ENCODE results near the gene CFAP58.

CFAP58 gene

DNA sequence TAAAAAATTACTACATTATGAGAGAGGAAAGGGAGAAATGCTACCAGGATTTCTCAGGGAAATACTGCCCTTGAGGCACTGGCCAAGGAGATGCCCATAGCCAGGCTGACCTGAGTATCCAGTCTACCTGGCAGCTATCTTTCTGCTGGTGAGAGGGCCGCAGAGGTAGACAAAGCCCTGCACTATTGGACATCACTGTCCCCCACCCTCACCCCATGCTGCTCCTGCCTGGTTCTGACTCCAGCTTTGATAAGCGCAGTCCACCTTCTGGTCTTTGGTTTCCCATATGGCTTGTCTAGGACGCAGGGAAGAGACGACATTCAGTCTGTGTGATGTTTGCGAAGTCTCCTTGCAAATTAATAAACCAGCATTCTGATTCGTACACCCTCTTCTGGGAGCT lies 19.1 kb upstream of the CFAP58 start:
- DNase-seq (ENCODE audit: low read depth in 2 of 2) = no peak

- no peak for DNase-seq (ENCODE audit: low read depth in 2 of 2)
Measured at GRCh38 chr10:104334965-104335650, 18.5 kb upstream of the CFAP58 start.

DNA sequence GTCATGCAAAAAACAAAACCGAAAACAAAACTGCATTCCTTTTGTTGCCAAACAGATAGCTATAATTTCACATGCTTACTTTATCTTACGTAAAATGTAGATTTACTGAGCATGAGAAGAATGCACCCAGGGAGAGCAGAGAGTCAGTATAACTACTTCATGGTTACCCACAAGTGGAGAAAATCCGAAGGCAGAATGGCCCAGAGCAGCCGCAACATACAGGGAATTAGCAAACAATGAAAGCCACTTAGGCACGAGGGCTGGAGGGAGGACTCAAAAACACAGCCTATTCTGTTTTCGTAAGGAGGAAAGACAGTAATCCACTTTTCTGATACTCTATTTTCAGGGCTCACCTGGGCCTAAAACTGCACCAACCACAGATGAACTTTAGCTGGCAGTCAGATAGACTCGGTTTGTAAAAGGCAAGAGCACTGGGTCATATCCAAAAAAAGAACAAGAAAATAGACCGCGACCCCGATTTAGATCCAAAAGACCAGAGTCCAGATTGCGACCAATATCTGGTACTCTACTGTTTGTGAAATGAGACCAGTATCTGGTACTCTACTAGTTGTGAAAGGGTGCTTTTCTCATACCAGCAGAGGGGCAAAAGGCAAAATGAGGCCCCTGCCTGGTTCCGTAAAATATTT lies 16.7 kb upstream of the CFAP58 start:
- no peak for DNase-seq (ENCODE audit: low read depth in 2 of 2)

DNA sequence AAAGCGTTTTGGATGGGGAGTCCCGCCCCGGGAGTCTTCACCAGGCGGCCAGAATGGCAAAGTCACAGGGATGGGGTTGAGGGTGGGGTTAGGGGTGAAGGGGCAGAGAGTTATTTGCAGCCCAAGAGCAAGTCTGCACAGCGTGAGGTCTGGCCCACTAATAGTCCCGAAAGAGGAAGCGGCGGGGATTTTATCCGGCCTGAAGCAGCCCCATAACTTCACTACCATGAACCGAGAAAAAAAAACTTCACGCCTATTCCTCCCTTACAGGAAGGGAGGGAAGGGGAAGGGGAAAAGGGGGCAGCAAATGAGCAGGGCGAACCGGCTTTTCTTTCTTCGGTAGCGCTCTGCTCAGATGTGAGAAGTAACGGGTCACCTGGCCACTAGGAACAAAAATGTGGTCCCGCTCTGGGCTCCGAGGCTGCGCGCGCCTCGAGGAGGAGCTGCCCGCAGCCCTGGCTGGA lies 16.1 kb upstream of the CFAP58 start:
- no peak for DNase-seq (ENCODE audit: low read depth in 2 of 2)

DNA sequence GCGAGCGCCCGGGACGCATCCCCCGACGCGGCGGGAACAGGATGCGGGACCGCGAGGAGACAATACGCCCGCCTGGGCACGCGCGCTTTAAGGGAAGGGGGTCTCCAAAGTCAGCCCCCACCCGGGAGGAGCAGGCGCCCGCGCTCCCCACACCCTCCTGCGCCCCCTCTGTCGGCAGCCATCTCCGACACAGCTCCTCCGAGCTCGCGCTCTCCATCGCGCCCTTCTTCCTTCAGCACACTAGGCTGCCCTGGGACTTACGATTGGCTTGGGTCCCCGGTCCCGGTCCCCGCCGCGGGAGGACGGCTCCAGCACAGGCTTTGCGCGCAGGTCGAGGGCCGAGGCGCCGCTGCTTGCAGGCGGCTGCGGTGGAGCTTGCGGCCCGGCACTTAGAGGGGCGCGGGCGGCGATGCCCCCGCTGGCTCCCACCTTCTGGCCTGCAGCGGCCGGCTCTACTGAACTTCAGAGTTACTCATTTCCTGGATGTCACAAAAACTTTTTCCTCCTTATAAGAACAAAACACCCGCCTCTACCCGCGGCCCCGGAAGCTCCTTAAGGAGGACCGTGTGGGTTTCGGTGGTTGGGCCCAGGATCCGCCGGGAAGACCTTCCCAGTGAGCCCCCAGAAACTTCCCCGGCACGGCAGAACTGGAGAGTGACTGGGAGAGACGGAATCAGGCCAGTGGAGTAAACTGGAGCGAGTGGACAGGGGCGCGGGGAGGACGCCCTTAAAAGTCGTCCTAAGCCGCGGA lies 15.5 kb upstream of the CFAP58 start, which contains the start of gene ITPRIP:
Gene ITPRIP (minus strand): TSS at position 481 of the 751 bp plus-strand sequence. CDS start 22,414 bp downstream, outside the sequence.
- peak in 1 of 2 donors; percentile 49 for DNase-seq (ENCODE audit: low read depth in 2 of 2)

DNA sequence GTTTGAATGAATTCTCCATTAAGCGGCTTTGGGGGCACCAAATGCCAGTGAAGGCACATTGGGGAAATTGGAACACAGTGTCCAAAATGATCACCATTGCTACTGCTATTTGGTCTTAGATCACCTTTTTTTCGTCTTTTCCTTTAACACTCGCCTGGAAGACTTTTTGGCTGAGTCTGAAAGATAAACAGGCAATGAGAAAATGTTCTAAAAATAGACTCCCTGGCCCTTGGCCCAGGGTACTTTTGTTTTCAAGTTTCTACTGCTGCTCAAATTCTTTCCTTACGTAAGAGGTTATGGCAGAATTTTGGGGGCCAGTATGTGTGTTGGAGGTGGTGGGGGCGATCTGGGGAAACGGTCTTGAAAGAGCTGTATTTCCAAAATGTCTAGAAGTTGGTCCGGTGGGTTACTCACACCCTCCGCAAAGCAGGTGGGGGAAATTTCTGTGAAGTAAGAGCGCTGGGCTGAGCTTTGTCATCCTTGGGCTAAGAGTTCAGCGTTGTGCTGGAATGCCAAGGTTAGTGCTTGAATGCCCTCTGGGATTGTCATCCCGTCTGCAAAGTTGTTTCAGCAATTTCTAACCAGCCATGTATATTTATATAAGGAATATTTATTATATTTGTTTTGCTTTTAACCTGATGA lies 14.0 kb upstream of the CFAP58 start:
- DNase-seq (ENCODE audit: low read depth in 2 of 2) = no peak

GRCh38 chr10:104340111-104340526 lies 13.5 kb upstream of the CFAP58 start:
- DNase-seq (ENCODE audit: low read depth in 2 of 2) = no peak

- no peak for DNase-seq (ENCODE audit: low read depth in 2 of 2)
Measured at GRCh38 chr10:104340641-104341040, 13.0 kb upstream of the CFAP58 start.

- DNase-seq (ENCODE audit: low read depth in 2 of 2) = no peak
Measured at GRCh38 chr10:104342941-104343411, 10.7 kb upstream of the CFAP58 start.

GRCh38 chr10:104344219-104344618 lies 9.4 kb upstream of the CFAP58 start:
- no peak for DNase-seq (ENCODE audit: low read depth in 2 of 2)

GRCh38 chr10:104345515-104345914 lies 8.1 kb upstream of the CFAP58 start:
- no peak for DNase-seq (ENCODE audit: low read depth in 2 of 2)

GRCh38 chr10:104345941-104346340 lies 7.7 kb upstream of the CFAP58 start:
- no peak for DNase-seq (ENCODE audit: low read depth in 2 of 2)

GRCh38 chr10:104347295-104348045 lies 6.2 kb upstream of the CFAP58 start:
- DNase-seq (ENCODE audit: low read depth in 2 of 2) = no peak

- no peak for DNase-seq (ENCODE audit: low read depth in 2 of 2)
Measured at GRCh38 chr10:104348601-104349000, 5.0 kb upstream of the CFAP58 start.

GRCh38 chr10:104349623-104350126 lies 4.0 kb upstream of the CFAP58 start:
- DNase-seq (ENCODE audit: low read depth in 2 of 2) = no peak

DNA sequence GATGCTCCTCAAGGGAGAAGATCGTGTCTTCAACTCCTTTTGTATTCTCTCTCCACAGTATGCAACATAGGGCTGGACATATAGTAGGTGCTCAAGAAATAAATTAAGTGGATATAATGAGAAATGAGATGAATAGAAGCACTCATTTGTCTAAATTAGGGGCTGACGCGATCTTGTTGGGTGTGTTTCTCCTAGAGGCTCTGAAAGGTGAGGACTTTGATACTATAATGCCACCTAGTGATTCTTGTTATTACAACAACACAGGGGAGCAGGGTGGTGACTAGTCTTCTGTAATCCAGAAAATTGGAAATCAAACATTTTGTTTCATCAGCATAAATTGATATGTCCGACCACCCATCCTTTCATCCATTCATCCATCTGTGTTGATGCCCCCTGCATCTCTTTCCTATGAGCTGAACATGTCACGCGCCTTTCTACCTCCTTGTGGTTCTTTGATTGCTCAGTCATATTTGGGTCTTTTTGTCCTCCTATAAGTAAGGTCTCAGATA lies 3.5 kb upstream of the CFAP58 start:
- DNase-seq (ENCODE audit: low read depth in 2 of 2) = no peak

GRCh38 chr10:104351061-104351702 lies 2.5 kb upstream of the CFAP58 start:
- DNase-seq (ENCODE audit: low read depth in 2 of 2) = no peak

GRCh38 chr10:104351919-104352318 lies 1.7 kb upstream of the CFAP58 start:
- DNase-seq (ENCODE audit: low read depth in 2 of 2) = no peak

- no peak for DNase-seq (ENCODE audit: low read depth in 2 of 2)
Measured at GRCh38 chr10:104359811-104360210, 6.2 kb downstream of the CFAP58 start.

DNA sequence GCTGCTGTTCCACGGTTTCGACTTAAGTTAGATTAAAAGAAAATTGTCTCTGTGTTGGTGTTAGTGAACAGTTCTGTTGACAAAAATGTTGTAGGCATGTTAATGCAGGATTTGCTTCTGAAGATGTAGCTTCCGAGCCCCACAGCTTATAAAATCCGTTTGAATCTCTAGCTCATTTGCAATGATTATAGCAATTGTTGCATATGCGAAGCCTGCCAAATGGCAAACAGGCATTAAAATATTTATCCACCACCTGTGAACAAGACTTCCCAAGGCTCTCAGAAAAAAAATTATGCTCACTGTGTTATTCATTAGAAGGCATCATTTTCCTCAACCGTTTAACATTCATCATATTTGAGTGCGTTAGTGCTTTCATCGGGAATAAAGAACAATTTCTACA lies 14.3 kb downstream of the CFAP58 start:
- no peak for DNase-seq (ENCODE audit: low read depth in 2 of 2)
